ENCODE data around the gene DBT. TPM values are rescaled to one million over a fixed set of nuclear protein-coding genes. Genes with fewer than 3 reads are reported as not detected.

Gene DBT
- total and polyA plus RNA-seq, 2 of the 8 experiments (the other 6 are each of a cell fraction or from before 2014, with no cell fraction given) = 3.3 to 24.6 TPM

DNA sequence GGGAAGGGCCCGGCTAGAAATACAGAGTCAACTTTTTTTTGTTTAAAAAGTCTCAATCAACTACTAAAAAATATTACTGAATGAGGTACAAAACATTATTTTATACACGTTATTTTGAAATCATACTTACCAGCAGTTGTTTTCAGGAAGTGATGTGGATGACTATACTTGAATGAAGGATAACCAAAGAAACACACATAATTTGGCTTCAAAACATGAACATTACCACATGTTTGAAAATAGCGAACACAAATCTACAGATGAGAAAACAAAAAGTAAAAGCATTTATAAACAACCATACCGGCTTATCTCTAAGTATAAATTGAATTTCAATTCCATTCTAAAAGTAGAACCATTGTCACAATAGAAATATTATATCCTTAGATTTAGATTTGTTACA is 9.0 kb downstream of the DBT start:
- Histone ChIP-seq H3K79me1 (ENCODE audit: low read depth, low read length) (no peaks in the 10 kb centered on the region; the same call in 1 of the 2 replicates), H3K27ac (ENCODE audit: low read depth, low read length) (no peak overlapping the region), H2BK12ac (ENCODE audit: low read depth, low read length) (no peak overlapping the region), H3K56ac (replicated peaks; ENCODE audit: insufficient read length, low read depth, low read length) (no peak overlapping the region), H3K9me3 (ENCODE audit: insufficient read depth in 2 of 2, low read depth in 1 of 2, low read length in 1 of 2) (no peaks in the 10 kb centered on the region), H2AK5ac (ENCODE audit: low read depth, low read length) (no peak overlapping the region), H3K4me1 (replicated peaks in 1 of 4; ENCODE audit: control insufficient read depth in 3 of 4, insufficient read depth in 4 of 4, low read length in 3 of 4) (no peaks in the 10 kb centered on the region), H3K23me2 (ENCODE audit: low read depth, low read length) (no peaks in the 10 kb centered on the region), H4K91ac (replicated peaks; ENCODE audit: insufficient read length, low read length) (no peak overlapping the region), H4K5ac (ENCODE audit: insufficient read length, low read depth, low read length) (no peak overlapping the region), H2BK120ac (replicated peaks; ENCODE audit: low read depth, low read length) (no peak overlapping the region), H3K4me2 (ENCODE audit: insufficient read depth in 1 of 2, low read depth in 2 of 2, low read length in 2 of 2) (no peak overlapping the region), H3K4me3 (ENCODE audit: extremely low read depth in 1 of 4, insufficient read depth in 2 of 4, low read depth in 3 of 4, low read length in 4 of 4) (no peak overlapping the region), H4K8ac (ENCODE audit: extremely low read depth, insufficient read depth, low read length) (no peak overlapping the region), H3K18ac (ENCODE audit: extremely low read depth, low read length) (no peak overlapping the region), H3K14ac (ENCODE audit: insufficient read length) (no peak overlapping the region), H3K23ac (ENCODE audit: insufficient read length) (no peak overlapping the region), H3K79me2 (ENCODE audit: control insufficient read depth in 1 of 2, insufficient read depth in 2 of 2, low read length in 2 of 2) (peaks cover 0 to 31% of the 10 kb centered on the region in 2 experiments; a peak in 2 of 4 replicates), H3K36me3 (ENCODE audit: control insufficient read depth in 2 of 4, insufficient read depth in 4 of 4, low read length in 3 of 4) (peaks cover 0 to 11% (median 5%) of the 10 kb centered on the region in 4 experiments; a peak in 3 of 8 replicates), H2BK15ac (ENCODE audit: low read length) (no peak overlapping the region), H2BK5ac (ENCODE audit: low read depth, low read length) (no peak overlapping the region), H3K27me3 (replicated peaks in 1 of 4; ENCODE audit: control insufficient read depth in 3 of 4, extremely low read depth in 1 of 4, insufficient read depth in 3 of 4, low read length in 3 of 4) (no peaks in the 10 kb centered on the region), H4K20me1 (replicated peaks in 1 of 2; ENCODE audit: control insufficient read depth in 1 of 2, insufficient read depth in 2 of 2, low read length in 2 of 2) (peaks cover 0 to 2% of the 10 kb centered on the region in 2 experiments), H3K4ac (replicated peaks; ENCODE audit: insufficient read length, low read depth, low read length) (no peak overlapping the region), H2BK20ac (ENCODE audit: low read length) (no peak overlapping the region), H3K9ac (replicated peaks in 1 of 4; ENCODE audit: extremely low read depth in 1 of 4, low read depth in 3 of 4, low read length in 3 of 4) (no peak overlapping the region), H2AFZ (ENCODE audit: low read length) (no peak overlapping the region)
- CTCF ChIA-PET (ENCODE audit: partially characterized antibody) = interaction anchor here (0.7 to 1.1 kb wide), 2 partner anchors 219 to 225 kb away, joined by 3 read pairs; no protein-coding TSS in a partner anchor
- POLR2A ChIA-PET (ENCODE audit: partially characterized antibody) = interaction anchor here (1.6 kb wide), 1 partner anchor 8 kb away, joined by 6 read pairs; the partner anchor contains the start of gene DBT
- WGBS, 2 experiments (ENCODE audit: extremely low coverage in 1 of 2, insufficient coverage in 1 of 2, insufficient read length in 1 of 2, insufficient replicate concordance in 2 of 2, low coverage in 1 of 2, low lambda C conversion rate in 2 of 2, missing lambda C conversion rate in 1 of 2) = 95% methylated on average over 4 of the region's 4 CpGs; no CpG with 5 or more reads in 1 of the 2 experiments
- DNase-seq (ENCODE audit: low read depth in 1 of 2, low spot score in 2 of 2) (no peak), FAIRE-seq (no peak)
- TF ChIP-seq, protein P1, sequence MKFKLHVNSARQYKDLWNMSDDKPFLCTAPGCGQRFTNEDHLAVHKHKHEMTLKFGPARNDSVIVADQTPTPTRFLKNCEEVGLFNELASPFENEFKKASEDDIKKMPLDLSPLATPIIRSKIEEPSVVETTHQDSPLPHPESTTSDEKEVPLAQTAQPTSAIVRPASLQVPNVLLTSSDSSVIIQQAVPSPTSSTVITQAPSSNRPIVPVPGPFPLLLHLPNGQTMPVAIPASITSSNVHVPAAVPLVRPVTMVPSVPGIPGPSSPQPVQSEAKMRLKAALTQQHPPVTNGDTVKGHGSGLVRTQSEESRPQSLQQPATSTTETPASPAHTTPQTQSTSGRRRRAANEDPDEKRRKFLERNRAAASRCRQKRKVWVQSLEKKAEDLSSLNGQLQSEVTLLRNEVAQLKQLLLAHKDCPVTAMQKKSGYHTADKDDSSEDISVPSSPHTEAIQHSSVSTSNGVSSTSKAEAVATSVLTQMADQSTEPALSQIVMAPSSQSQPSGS (IDR thresholded peaks at IDR 0.05; ENCODE audit: low read length) = no peak
- TF ChIP-seq BACH1 (IDR thresholded peaks at IDR 0.05; ENCODE audit: low read length) (no peak), CREB1 (IDR thresholded peaks at IDR 0.05) (no peak), GTF2F1 (IDR thresholded peaks at IDR 0.05; ENCODE audit: borderline replicate concordance, low read depth, low read length) (no peak), SIN3A (conservative IDR thresholded peaks at IDR 0.05 in 1 of 2, IDR thresholded peaks at IDR 0.05 in 1 of 2; ENCODE audit: low read depth in 1 of 2, low read length in 2 of 2) (no peak), SP4 (IDR thresholded peaks at IDR 0.05; ENCODE audit: low read length) (no peak), RNF2 (IDR thresholded peaks at IDR 0.05; ENCODE audit: borderline replicate concordance, low read depth, low read length, missing control alignments, poor library complexity, severe bottlenecking) (no peak), BRCA1 (IDR thresholded peaks at IDR 0.05; ENCODE audit: low read depth, low read length) (no peak), CEBPB (IDR thresholded peaks at IDR 0.05; ENCODE audit: low read depth, low read length) (no peak), CHD2 (IDR thresholded peaks at IDR 0.05; ENCODE audit: low read length) (no peak)
- TF ChIP-seq, protein P2, sequence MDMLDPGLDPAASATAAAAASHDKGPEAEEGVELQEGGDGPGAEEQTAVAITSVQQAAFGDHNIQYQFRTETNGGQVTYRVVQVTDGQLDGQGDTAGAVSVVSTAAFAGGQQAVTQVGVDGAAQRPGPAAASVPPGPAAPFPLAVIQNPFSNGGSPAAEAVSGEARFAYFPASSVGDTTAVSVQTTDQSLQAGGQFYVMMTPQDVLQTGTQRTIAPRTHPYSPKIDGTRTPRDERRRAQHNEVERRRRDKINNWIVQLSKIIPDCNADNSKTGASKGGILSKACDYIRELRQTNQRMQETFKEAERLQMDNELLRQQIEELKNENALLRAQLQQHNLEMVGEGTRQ (IDR thresholded peaks at IDR 0.05; ENCODE audit: low read length) = no peak

Measured in H1 (cell line).